Astrocyte (in vitro differentiated cells and primary cell): ENCODE measurements around the gene SCN10A.

ENCODE experiments used
- EZH2 ChIP-seq: IDR thresholded peaks from 2 replicates; pipeline ENCODE4 v1.6.1; 2012; ENCODE audit warnings: mild to moderate bottlenecking, low read length, inconsistent platforms; ENCODE audit not compliant: insufficient read depth
- TF ChIP-seq, protein P1 (sequence below): IDR thresholded peaks from 2 replicates; pipeline ENCODE4 v1.5.1; 2011; ENCODE audit warnings: low read depth, mild to moderate bottlenecking, inconsistent platforms, low read length, moderate library complexity; ENCODE audit not compliant: insufficient read depth

DNA sequence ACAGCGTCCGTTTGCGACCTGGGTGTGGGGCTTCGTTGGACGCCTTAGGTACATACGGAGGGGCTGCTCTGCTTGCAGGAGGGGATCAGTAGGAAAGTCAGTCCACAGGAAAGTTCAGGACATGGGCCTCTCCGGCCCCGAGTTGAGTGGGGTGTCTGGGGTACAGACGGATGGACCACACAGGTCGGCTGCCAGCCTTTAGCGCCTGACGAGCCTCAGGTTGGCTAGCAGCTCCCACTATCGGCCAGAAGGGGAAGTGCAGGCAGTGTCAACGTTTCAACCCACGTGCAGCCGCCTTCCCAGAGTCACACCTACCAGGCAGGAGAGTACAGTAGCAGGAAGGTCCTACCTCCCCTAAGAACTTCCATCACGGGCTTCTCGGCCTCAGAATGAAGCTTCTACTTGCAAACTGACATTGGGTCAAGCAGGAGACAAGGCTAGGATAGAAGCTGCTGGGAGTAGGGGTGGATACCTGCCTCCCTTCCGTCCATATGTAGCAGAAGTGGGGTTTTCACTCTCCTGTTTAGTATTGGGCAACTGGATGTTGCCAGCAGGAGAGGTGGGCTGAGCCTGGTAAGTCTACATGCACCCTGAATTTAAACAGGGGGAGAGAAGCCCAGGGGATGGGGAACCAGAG lies 164.7 kb downstream of the SCN10A start:
- TF ChIP-seq, protein P1, sequence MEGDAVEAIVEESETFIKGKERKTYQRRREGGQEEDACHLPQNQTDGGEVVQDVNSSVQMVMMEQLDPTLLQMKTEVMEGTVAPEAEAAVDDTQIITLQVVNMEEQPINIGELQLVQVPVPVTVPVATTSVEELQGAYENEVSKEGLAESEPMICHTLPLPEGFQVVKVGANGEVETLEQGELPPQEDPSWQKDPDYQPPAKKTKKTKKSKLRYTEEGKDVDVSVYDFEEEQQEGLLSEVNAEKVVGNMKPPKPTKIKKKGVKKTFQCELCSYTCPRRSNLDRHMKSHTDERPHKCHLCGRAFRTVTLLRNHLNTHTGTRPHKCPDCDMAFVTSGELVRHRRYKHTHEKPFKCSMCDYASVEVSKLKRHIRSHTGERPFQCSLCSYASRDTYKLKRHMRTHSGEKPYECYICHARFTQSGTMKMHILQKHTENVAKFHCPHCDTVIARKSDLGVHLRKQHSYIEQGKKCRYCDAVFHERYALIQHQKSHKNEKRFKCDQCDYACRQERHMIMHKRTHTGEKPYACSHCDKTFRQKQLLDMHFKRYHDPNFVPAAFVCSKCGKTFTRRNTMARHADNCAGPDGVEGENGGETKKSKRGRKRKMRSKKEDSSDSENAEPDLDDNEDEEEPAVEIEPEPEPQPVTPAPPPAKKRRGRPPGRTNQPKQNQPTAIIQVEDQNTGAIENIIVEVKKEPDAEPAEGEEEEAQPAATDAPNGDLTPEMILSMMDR: peak; percentile 90
- TF ChIP-seq EZH2: no peak
